Measurements from ENCODE around the gene PBRM1.
"Not testable (repeated sequence)": the region's sequence is repeated elsewhere in the genome, so short reads cannot be mapped to it uniquely, and the experiment has no call there.

Gene PBRM1

DNA sequence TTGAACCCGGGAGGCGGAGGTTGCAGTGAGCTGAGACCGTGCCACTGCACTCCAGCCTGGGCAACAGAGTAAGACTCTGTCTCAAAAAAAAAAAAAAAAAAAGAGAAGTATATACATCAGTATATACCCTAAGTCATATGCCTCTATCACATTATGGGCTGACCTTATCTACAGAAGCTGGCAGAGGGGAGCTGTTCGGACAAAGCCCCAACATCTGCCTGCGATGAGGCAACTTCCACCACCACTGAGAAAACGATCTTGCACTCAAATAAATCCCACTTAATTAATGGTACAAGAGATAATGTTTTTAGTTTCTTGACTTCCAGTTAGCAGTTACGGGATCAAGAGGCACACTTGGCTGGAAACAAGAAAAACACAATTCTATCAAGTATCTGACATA, 17.6 kb upstream of the PBRM1 start:
- no peak for DNase-seq

DNA sequence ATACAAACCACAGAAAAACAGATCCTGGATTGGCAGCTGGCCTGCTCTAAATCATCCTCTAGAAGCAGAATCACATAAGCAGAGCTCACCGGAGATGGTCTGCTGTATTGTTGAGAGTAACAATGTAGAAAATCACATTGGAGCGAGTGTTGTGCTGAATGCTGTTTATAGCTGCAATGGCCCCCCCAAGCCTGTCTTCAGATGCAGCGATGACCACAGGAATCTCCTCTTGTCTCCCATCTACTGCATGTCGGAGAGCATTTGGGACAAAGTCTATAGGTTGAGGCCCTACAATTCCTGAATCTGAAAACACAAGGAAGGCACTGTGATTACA, 11.9 kb upstream of the PBRM1 start:
- DNase-seq = no peak

DNA sequence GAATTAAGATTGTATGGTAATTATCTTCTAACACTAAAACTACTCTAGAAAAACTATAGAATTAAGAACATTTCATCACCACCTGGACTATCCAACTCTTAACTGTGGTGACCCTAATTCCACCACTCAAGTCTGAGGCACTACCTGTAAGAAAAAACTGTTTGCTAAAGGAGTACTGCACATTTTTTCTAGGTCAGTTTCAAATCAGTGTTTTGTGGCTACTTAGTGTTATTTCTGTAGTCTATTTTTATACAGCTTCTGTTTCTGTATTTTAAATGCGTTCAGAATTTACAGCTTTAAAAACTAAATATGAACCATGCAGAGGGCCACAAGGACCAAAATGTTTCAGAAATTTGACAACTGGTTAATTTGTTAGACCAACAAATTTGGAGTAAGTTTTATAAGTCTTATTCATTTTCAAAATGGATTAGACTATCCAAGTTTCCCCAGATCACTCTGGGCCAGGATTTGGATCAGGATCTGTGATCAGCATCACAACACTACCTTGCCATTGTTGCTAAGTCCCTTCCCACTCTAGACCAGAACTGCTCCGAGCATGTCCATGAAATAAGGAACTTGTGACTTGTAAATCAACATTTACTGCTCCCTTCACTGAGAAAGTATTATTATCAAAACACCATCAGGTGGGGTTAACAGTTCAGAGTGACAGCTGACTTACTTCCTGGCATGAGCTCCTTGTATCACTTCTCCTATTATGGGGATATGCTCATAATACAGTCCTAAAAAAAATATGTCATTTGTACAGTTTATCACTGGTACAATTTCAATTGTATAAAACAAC, 11.3 kb upstream of the PBRM1 start:
- no peak for DNase-seq

DNA sequence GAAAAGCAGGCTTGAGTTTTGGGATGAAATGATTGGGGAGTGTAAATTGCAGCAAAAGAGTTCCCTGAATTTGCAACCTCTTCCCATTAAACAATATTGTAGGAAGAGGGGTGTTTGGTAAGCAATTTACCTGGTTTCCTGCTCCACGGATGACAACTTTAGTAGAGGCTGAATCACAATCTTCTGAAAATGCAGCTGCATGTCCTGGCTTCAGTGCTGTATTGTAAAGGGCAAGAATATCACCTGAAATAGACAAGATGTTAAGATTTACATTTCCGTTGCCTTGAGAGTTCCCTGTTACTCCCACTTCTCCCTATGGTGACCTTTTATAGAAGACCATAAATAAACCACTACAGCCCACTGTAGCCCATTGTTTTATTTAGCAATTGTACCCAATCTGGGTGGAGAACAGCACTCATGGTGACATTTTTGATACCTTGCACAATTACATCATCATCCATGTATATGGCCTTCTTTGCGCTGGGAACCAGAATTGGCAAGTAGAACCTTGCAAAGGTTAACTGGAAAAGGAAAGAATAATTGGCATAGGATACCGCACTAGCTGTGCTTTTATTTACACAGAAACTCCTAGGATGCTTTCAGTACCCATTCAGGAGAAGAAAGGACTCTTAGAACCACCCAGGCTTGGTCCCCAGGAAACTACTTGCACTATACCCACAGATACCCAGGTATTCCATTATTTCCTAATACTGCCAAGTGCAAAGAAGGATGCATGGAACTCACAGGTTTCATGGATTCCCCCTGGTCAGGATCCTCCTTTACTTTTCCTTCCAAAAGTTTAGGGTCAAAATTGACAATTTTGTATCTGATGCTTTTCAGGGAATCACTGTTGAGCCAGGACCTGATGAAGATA, 10.3 kb upstream of the PBRM1 start:
- DNase-seq = no peak

DNA sequence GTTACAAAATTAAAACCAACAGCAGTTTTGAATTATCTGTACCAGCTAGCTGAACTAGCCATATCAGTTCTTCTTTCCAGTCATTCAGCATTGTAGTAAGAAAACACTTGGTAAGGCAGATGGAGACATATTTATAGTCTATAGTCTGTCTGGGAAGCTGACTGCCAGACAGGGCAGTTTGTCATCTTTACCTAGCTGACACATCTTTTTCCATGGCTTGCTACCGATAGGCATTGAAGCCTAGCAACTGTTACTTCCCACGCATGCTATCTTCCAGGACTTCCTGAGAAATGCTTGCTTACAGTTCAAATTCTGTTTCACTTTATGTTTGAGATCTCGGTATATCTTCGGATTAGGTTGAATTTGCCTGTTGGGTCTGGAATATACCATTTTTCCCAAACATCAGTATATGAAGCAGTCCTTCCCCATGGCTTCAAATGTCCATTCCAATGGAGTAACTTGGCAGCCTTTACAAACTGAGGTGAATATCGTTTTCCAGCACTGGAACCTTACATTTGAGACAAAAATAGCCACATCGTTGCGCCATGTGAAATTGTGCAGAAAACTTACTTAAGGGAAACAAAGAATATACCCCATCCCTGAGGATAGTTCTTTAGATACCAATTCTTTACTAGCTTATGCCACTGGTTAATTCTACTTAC, 8.9 kb upstream of the PBRM1 start:
- no peak for DNase-seq

DNA sequence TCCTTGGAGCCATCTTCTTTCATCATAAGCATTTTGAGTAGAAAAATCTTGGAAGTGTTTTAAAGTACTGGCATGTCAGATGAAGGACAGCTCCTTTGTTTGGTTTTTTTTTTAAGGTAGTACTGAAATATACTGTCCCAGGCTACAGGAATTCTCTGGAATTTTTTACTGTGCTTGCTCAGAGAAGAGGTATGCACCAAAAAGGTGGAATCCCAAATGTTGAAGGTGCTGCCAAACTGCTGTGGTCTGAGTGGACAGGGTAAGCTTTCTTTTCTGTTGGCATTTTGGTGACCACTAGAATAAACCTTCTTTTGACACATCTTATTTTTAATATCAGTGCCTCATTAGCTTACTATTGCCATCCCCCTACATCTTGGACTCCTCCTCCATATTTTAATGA, 7.4 kb upstream of the PBRM1 start:
- no peak for DNase-seq

DNA sequence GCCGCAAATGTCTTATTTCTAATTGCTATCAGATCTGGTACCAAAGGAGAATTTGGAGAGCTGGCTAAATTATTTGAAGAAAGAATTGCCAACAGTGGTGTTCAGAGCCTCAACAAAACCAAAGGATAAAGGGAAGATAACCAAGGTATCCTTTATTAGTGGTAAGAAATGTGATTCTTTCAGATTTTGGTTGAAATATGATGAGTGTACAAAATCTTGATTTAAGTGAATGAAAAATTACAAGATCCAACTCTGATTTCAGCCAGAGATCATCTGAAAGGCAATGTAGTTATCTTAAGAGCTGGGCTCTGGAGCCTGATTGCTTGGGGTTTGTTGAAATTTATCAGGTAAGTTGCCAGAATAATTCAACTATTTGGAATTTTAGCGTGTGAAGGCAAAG, 4.8 kb upstream of the PBRM1 start:
- DNase-seq = no peak

DNA sequence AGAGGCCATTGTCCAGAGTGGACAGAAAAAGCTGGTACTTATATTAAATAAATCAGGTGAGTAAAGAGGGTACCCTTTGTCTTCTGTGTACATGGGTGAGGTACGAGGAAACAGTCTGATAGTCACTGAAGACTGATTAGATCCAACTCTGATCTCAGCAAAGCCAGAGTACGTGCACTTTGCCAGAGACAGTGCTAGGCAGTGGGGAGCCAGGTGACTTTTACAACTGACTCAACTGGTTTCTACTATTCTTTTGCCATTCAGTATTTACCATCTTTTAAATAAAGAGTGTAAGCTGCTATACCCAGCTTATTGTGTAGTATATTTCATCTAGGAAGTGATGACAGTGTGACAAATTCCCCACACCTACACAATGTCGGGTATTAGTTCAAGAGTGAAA, 3.4 kb upstream of the PBRM1 start:
- no peak for DNase-seq

DNA sequence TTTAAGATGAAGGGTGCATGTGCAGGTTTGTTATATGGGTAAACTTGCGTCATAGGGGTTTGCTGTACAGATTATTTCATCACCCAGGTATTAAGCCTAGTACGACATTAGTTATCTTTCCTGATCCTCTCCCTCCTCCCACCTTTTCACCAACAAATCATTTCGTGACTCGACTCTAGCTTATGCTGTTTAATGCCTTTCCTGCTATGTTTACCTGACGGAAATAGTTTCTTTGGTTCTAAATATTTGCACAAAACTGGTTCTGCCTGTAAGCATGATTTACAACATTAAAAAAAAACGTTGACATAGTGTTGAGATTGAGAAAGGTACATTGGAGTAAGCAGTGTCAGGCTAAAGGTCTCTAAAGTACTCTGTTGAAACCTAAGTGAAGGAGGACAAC, 2.6 kb upstream of the PBRM1 start:
- no peak for DNase-seq

DNA sequence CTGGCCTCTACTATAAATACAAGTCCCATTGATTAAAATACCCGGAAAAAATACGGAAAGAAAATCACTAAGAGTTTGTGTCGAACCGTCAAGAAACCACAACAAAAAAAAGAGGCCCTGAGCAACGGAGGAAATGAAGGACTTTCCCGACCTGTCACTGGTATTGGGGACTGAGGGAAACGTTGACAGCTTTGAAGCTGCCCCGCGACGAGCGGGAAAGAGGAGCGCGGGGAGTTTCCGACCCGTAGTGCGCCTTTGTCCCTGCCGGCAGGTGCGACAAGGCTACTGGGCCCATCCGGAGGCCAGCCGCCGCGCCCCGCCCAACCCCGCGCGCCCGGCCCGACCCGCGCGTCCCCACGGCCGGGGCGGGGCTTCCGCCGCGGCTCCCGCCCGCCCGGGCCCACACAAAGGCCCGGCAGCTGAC, 416 bp downstream of the PBRM1 start:
- peak; percentile 79 for DNase-seq

DNA sequence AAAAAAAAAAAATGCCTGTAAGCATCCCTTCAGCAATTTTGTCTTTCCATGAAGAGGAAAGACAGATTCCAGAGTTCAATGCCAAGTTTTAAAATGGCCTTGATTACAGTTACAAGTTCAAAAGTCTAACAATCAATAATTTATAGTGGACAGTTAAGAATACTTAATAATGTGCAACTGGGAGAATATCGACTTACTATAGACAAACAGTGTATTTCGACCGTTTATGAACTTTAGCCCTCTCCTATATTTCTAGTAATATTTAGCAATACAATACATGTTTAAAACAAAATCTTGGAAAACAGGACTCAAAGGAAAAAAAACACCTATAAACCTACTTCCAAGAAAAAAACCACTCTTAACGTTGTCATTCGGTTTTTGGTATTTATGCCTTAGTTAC, 1.5 kb downstream of the PBRM1 start:
- no peak for DNase-seq

DNA sequence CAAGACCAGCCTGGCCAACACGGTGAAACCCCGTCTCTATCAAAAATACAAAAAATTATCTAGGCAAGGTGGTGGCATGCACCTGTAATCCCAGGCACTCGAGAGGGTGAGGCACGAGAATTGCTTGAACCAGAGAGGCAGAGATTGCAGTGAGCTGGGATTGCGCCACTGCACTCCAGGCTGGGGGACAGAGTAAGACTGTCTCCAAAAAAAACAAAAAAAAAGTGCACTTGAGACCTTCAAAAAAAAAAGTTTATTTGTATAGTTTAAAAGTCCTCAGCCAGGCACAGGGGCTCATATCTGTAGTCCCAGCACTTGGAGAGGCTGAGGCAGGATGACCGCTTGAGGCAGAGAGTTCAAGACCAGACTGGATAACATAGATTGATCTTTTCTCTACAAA, 2.1 kb downstream of the PBRM1 start:
- DNase-seq = no peak

DNA sequence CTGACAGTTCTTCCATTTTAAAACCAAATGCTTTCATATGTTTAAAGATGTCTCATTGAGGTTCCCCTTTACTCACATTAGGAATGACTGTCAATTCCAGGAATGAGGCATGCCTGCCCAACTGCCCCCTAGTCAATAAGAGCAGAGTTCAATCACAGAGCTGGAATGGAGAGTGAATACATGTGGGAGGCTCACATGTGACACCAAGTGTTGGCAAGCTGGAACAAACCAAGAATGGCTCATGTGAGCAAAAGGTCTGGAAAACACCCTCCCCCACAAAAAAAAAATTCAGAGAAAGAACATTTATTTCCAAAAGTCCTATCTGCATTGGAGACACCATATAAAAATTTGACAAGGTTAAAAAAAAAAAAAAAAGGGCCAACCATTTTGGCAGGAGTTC, 3.7 kb downstream of the PBRM1 start:
- DNase-seq = peak; percentile 79

DNA sequence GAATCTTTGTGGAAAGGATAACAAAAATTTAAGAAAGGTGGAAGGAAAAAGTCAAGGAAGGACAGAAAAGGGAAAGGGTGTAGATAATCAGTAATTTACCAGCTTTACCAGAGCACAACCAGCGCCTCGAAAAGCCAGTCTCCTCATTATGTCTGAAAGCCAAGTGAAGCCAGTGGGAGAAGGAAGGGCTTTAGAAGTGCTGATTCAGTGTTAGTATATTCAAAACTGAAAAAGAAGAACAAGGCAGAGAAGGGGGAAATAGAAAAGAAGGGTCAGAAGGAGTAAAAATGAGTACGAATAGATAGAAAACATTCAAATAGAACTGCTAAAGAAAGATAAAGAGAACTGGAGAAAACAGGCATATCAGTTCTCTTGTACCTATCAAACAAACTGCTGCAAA, 4.1 kb downstream of the PBRM1 start:
- DNase-seq = no peak

DNA sequence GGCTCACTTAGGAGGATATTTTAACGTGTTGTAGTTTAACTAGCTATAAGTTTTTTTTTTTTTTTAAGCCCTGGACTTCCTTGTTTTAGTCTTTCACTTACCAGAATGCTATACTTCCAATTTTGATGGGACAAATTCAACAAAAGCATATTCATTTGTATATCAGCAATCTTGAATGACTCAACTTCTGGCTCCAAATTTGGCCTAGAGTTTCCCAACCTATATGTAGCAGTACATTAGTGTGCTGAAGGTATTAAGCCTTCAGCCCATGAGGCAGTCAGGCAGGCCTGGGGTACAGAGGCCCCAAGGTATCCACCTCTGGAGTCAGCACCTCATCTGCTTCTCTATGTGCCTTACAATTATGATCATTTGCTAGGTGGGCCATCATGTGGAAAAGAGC, 5.9 kb downstream of the PBRM1 start:
- no peak for DNase-seq

DNA sequence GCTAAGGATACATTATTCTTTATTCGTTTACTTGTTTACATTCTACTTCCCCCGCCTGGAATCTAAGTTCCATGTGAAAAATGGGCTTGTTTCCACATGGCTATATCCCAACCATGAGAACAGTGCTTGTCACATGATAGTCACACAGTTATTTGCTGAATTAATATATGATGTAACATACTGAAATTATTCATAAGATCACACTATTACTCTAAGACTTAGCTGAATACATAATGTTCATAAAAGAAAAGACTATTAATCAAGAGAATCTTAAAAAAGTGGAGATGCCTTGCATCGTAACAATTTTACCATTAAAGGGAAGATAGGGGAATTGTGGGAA, 6.5 kb downstream of the PBRM1 start:
- no peak for DNase-seq

DNA sequence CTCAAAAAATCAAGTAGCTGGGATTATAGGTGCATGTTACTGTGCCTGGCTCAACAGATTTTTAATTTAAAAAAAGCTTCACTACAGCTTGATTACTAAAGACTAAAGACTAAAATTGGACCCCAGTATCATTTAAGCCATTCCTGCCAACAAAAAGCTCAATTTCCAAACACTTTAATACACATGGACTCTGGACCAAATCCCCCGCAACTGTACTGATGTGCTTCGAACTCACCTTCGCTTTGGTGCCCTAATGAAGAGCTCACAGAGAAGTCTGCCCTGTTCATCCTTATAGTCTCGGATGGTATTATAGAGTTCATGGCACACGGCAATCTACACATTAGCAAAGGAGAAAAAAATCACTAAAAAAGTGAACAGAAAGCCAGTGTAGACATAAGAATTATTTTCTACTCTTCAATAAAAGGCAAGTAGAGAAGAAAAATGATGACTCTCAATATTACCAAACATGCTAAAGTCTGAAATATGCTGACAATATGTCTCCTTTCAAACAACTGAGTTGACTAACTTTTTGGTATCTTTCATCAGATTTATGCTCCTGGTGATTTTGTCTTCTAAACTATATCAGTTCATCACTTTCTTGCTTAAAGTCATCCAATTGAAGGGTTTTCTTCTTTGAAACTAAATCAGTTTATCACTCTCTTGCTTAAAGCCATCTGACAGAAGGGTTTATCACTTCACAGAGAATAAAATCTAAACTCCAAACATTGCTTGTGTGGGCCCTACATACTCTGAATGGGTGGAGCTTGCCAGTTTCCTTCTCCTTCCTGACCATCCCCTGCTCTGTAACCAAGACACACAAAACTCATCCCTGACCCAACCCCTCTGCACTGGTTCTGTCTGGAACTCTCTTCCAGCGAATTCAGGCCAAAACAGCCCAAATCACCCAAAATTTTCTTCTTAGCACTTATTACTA, 7.2 kb downstream of the PBRM1 start:
- DNase-seq = no peak

DNA sequence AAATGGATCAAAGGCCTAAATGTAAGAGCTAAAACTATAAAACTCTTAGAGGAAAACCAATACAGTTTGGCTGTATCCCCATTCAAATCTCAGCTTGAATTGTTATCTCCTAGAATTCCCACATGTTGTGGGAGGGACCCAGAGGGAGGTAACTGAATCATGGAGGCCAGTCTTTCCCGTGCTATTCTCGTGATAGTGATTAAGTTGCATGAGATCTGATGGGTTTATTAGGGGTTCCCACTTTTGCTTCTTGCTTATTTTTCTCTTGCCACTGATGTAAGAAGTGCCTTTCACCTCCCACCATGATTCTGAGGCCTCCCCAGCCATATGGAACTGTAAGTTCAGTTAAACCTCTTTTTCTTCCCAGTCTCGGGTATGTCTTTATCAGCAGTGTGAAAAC, 9.5 kb downstream of the PBRM1 start:
- DNase-seq = not testable (repeated sequence)

DNA sequence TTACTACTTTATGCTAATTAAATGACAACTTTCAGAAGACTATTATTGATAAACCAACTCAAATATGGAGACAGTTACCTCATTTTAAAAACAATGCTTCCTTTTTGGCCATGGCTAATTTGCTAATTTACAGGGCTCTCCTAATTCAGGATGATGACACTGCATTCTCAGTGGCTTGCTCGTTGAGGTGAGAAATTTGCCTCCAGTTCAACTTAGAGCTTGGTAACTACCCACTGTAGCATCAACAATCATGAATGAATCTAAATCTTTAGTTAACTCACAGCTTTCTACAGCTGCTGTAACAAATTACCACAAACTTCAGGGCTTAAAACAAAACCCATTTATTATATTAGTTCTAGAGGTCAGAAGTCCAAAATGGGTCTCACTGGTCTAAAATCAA, 14.0 kb downstream of the PBRM1 start:
- no peak for DNase-seq

DNA sequence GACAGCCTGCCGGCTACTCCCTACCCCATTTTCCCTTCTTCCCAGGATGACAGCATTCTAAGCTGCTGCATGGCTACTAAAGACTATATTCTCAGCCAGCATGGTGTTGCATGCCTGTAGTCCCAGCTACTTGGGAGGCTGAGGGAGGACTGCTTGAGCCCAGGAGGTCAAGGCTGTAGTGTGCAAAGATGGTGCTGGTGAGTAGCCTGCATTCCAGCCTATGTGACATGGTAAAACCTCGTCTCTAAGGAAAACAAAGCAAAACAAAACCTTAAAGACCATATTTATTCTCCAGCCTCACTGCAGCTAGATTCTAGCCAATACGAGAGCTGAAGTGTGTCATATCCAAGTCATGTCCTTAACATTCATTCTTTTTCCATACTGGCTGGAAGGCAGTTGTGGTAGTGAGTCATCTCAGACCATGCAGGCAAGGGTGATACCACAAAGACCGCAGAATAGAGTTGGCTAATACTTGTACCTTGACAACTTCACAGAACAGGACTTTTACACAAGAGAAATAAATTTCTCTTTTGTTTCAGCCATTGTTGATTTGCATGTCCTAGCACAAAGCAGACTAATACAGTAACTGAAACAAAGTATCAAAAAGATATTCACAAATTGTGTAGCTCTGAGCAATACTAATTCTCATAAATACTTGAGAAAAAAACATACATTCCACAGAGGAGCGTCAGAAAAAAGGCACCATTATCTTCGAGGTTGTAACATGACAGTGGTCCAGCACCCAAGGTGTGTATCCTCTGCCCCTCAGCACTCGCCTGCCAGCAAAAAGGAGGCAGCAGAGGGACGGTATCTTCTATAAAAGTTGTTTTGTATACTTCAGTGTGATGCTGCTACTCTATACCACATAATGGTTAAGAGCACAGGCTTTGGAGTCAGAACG, 14.8 kb downstream of the PBRM1 start:
- peak; percentile 99 for DNase-seq

DNA sequence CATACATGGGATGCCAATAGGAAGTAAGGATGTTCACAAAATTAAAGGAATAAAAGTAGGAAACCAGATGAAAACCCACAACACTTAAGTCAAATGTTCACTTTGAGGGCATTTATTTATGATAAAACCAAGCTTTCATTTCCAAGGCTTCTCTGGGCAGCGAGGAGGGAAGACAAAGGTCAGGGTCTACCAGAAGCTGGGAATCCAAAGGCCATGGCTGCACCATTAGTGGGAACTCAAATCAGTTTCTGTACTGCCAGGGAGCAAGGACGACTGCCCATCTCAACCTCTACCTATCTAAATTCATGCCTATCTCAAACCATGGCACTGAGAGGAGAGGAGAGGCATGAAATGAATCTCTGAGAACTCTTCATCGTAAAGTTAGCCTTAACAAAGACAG, 22.6 kb downstream of the PBRM1 start:
- no peak for DNase-seq

DNA sequence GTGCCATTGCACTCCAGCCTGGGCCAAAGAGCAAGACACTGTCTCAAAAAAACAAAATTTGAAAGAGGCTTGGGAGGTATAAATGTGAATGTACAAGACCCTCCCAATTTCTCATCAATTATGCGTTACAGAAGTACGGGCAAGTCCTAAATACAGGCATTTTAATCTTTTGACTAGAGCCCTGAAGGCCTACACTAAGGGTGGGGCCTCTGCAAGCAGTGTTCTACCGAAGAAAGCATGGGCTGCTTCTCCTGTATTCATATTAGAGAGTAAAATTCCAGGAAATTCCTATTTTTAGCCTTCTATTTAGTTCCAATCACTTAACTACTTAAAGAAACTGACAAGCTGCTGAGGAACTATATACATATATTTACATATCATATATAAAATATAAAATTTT, 25.7 kb downstream of the PBRM1 start:
- no peak for DNase-seq

Data from EL (cell line).